Breast epithelium (tissue), 3 donors: ENCODE measurements around the gene FAM240A.

ENCODE experiments used
- POLR2A ChIP-seq: fragments of 450-650 bp; IDR thresholded peaks from one replicate; pipeline ENCODE4 v1.6.1; 2016; ENCODE audit warnings: antibody characterized with exemption, mild to moderate bottlenecking, moderate library complexity
- POLR2AphosphoS5 ChIP-seq, 3 donors: sonication (generic); formaldehyde crosslinking; IDR thresholded peaks; one replicate each; pipeline ENCODE4 v1.6.1; 2017; ENCODE audit warnings: antibody characterized with exemption in 3 of 3
- TF ChIP-seq, protein P1 (sequence below), 3 donors: fragments of 450-650 bp; IDR thresholded peaks; one replicate each; pipeline ENCODE4 v1.5.1; 2016 to 2017; ENCODE audit warnings: antibody characterized with exemption in 3 of 3, mild to moderate bottlenecking in 3 of 3, moderate library complexity in 3 of 3

DNA sequence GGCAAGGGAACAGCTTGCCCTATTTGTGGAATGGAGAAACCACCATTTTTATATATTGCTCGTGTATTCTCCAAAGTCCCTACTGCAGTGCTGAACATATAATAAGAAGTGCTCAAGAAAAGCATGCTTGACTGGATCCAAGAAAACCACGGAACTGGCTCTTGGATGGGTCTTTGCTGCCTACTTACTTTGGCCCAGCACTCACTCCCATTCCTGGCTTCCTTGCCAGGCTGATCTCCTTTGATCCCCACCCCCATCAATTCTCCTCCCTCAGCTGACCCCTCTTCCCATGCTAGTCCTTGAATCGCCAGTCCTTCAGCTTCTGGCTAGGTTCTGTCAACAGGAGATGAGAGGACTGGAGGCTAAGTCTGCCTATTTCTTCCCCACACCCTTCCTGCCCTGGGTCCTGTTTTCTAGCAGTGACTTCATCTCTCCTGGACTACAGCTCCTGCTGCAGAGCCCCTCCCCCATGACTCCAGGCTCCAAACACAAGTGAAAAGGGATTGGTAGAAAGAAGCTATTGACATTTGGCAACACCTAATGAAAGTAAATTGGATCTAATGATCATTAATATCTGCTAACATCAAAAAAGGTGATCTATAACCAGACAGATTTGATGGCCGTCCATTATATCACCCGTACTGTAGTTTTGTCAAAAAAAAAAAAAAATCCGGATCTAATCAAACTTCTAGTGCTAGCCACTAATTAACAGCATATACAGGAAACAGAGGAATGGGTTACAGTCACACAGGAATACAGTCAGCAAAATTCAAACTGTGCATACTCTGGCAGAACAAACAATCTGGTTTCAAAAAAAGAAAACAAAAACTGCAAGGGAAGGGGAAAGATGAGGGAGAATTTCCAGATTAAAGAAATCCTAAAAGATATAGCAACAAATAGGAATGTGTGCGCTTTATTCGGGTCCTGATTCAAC is 7.8 kb downstream of the FAM240A start:
- TF ChIP-seq POLR2AphosphoS5 (IDR thresholded peaks at IDR 0.05) (no peak), POLR2A (no peak)
- TF ChIP-seq, protein P1, sequence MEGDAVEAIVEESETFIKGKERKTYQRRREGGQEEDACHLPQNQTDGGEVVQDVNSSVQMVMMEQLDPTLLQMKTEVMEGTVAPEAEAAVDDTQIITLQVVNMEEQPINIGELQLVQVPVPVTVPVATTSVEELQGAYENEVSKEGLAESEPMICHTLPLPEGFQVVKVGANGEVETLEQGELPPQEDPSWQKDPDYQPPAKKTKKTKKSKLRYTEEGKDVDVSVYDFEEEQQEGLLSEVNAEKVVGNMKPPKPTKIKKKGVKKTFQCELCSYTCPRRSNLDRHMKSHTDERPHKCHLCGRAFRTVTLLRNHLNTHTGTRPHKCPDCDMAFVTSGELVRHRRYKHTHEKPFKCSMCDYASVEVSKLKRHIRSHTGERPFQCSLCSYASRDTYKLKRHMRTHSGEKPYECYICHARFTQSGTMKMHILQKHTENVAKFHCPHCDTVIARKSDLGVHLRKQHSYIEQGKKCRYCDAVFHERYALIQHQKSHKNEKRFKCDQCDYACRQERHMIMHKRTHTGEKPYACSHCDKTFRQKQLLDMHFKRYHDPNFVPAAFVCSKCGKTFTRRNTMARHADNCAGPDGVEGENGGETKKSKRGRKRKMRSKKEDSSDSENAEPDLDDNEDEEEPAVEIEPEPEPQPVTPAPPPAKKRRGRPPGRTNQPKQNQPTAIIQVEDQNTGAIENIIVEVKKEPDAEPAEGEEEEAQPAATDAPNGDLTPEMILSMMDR (IDR thresholded peaks at IDR 0.05), result no peak
